GM12878 (cell line): Measurements from ENCODE around the gene TMEM127.

Experiments used
- BHLHE40 ChIP-seq, 2 experiments: fragments of 450-650 bp in 1 of 2; IDR thresholded peaks; 2 replicates each; pipeline ENCODE4 v1.6.1; 2011 to 2017; ENCODE audit warnings: low read depth in 2 of 2, borderline replicate concordance in 1 of 2, improper control_type of control experiment in 1 of 2, low read length in 1 of 2, mild to moderate bottlenecking in 1 of 2
- CHD2 ChIP-seq: IDR thresholded peaks from 2 replicates; pipeline ENCODE4 v1.6.1; 2011; ENCODE audit warnings: low read depth, low read length, improper control_type of control experiment, borderline replicate concordance
- EZH2 ChIP-seq: IDR thresholded peaks from 2 replicates; pipeline ENCODE4 v1.6.1; 2012; ENCODE audit warnings: low read depth, mild to moderate bottlenecking, control low read depth, inconsistent platforms, low read length, borderline replicate concordance; ENCODE audit not compliant: control insufficient read depth
- HDAC2 ChIP-seq: fragments of 200-600 bp; sonication (generic); IDR thresholded peaks from 2 replicates; pipeline ENCODE4 v1.6.1; 2017
- IKZF1 ChIP-seq: fragments of 450-650 bp; conservative IDR thresholded peaks from 2 replicates; pipeline ENCODE4 v1.6.1; 2017; ENCODE audit warnings: antibody characterized with exemption, mild to moderate bottlenecking
- IRF4 ChIP-seq: IDR thresholded peaks from 2 replicates; pipeline ENCODE4 v1.6.1; 2011; ENCODE audit warnings: low read depth, low read length
- POLR2AphosphoS5 ChIP-seq: IDR thresholded peaks from 2 replicates; pipeline ENCODE4 v1.6.1; 2011; ENCODE audit warnings: mild to moderate bottlenecking, low read length, inconsistent platforms
- RFX5 ChIP-seq: IDR thresholded peaks from 2 replicates; pipeline ENCODE4 v1.6.1; 2011; ENCODE audit warnings: low read depth, low read length, improper control_type of control experiment
- STAT3 ChIP-seq: IDR thresholded peaks from 2 replicates; pipeline ENCODE4 v1.6.1; 2011; ENCODE audit warnings: low read depth, low read length, improper control_type of control experiment
- YY1 ChIP-seq: IDR thresholded peaks from 2 replicates; pipeline ENCODE4 v1.6.1; 2011; ENCODE audit warnings: low read depth, mild to moderate bottlenecking, low read length
- TF ChIP-seq, protein P1 (sequence below), 3 experiments: IDR thresholded peaks in 2 of 3; conservative IDR thresholded peaks in 1 of 3; 2 replicates each; pipeline ENCODE4 v1.5.1; 2011; ENCODE audit warnings: low read depth in 3 of 3, low read length in 3 of 3, mild to moderate bottlenecking in 3 of 3, control low read depth in 2 of 3, moderate library complexity in 2 of 3, inconsistent platforms in 1 of 3, mixed read lengths in 1 of 3; ENCODE audit not compliant: control insufficient read depth in 2 of 3, insufficient read depth in 1 of 3; ENCODE audit errors: extremely low read depth in 1 of 3

GRCh38 chr2:96259497-96259921, 6.3 kb downstream of the TMEM127 start:
- TF ChIP-seq IKZF1 (no peak), POLR2AphosphoS5 (no peak), YY1 (no peak), RFX5 (no peak), IRF4 (no peak), CHD2 (no peak), BHLHE40 (IDR thresholded peaks at IDR 0.05; ENCODE audit: borderline replicate concordance in 1 of 2, low read depth in 2 of 2, low read length in 1 of 2) (no peak), EZH2 (no peak), STAT3 (no peak), HDAC2 (no peak)
- TF ChIP-seq, protein P1, sequence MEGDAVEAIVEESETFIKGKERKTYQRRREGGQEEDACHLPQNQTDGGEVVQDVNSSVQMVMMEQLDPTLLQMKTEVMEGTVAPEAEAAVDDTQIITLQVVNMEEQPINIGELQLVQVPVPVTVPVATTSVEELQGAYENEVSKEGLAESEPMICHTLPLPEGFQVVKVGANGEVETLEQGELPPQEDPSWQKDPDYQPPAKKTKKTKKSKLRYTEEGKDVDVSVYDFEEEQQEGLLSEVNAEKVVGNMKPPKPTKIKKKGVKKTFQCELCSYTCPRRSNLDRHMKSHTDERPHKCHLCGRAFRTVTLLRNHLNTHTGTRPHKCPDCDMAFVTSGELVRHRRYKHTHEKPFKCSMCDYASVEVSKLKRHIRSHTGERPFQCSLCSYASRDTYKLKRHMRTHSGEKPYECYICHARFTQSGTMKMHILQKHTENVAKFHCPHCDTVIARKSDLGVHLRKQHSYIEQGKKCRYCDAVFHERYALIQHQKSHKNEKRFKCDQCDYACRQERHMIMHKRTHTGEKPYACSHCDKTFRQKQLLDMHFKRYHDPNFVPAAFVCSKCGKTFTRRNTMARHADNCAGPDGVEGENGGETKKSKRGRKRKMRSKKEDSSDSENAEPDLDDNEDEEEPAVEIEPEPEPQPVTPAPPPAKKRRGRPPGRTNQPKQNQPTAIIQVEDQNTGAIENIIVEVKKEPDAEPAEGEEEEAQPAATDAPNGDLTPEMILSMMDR (IDR thresholded peaks at IDR 0.05 in 2 of 3, conservative IDR thresholded peaks at IDR 0.05 in 1 of 3; ENCODE audit: control insufficient read depth in 2 of 3, extremely low read depth in 1 of 3, insufficient read depth in 1 of 3, low read depth in 3 of 3, low read length in 3 of 3) = no peak
